Lower lobe of right lung (tissue), 2 donors: ENCODE results near the gene TRAPPC8. TPM values are rescaled to one million over a fixed set of nuclear protein-coding genes. Genes with fewer than 3 reads are reported as not detected.

Experiments used
- ATAC-seq, 2 donors: fragments of 200-7000 bp; cut with Tn5 transposase; one replicate each; pipeline ENCODE4 v1.9.1; 2020 to 2022; ENCODE audit warnings: mild to moderate bottlenecking in 2 of 2, moderate library complexity in 2 of 2
- DNase-seq: peaks from one replicate; pipeline ENCODE4 v3.0.0-alpha.2; 2020
- H3K27ac ChIP-seq: fragments of 200-600 bp; one replicate; pipeline ENCODE4 v1.8.0; 2022
- H3K27me3 ChIP-seq: fragments of 200-600 bp; one replicate; pipeline ENCODE4 v1.8.0; 2022; ENCODE audit warnings: low read depth
- H3K36me3 ChIP-seq: fragments of 200-600 bp; one replicate; pipeline ENCODE4 v1.8.0; 2022; ENCODE audit warnings: mild to moderate bottlenecking
- H3K4me1 ChIP-seq: fragments of 200-600 bp; one replicate; pipeline ENCODE4 v1.8.0; 2022
- H3K4me3 ChIP-seq: fragments of 200-600 bp; one replicate; pipeline ENCODE4 v1.8.0; 2022; ENCODE audit warnings: mild to moderate bottlenecking
- H3K9me3 ChIP-seq: fragments of 200-600 bp; one replicate; pipeline ENCODE4 v1.8.0; 2022
- intact Hi-C: fragments of 100-400 bp; cut with DNase I; formaldehyde crosslinking; loops from one replicate; pipeline ENCODE4 v1.11.0; 2022
- total RNA-seq: library from RNA; stranded (reverse); fragmentation: NEBNext Ultra II Directional; extraction: Animal tissue kit (Norgen Biotek cat#: 25700); gene quantifications from one replicate; pipeline ENCODE4 v1.2.1, GENCODE V29; 2021
- TF ChIP-seq, protein P1 (sequence below): fragments of 200-600 bp; IDR thresholded peaks from one replicate; pipeline ENCODE4 v1.8.0; 2022; ENCODE audit warnings: antibody characterized with exemption, mild to moderate bottlenecking
- donor health status: DM: no; HTN: yes; CAD: no; lungs with severe emphysema.

TRAPPC8 gene
- total RNA-seq, 1 donor from 2014 or later = 47.3 TPM

DNA sequence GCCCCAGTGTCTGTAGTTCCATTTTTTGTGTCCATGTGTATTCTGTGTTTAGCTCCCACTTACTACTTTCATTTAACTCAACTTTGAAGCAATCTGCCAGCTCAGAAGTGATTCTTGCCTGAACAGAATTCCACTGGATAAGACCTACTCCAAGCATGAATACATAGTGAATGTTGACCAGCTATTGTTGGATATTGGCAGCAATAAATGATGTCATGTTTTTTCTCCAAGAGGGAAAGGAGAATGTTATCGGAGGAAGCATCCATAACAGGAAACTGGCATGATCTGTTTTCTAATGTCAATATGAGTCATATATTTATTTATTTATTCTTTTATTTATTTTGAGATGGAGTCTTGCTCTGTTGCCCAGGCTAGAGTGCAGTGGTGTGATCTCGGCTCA is 36.8 kb upstream of the TRAPPC8 start:
- Histone ChIP-seq H3K4me1 (peaks cover 12% of the 10 kb centered on the region), H3K36me3 (no peaks in the 10 kb centered on the region), H3K4me3 (no peak overlapping the region), H3K27ac (no peak overlapping the region), H3K27me3 (no peaks in the 10 kb centered on the region), H3K9me3 (peaks cover 7% of the 10 kb centered on the region)
- TF ChIP-seq, protein P1, sequence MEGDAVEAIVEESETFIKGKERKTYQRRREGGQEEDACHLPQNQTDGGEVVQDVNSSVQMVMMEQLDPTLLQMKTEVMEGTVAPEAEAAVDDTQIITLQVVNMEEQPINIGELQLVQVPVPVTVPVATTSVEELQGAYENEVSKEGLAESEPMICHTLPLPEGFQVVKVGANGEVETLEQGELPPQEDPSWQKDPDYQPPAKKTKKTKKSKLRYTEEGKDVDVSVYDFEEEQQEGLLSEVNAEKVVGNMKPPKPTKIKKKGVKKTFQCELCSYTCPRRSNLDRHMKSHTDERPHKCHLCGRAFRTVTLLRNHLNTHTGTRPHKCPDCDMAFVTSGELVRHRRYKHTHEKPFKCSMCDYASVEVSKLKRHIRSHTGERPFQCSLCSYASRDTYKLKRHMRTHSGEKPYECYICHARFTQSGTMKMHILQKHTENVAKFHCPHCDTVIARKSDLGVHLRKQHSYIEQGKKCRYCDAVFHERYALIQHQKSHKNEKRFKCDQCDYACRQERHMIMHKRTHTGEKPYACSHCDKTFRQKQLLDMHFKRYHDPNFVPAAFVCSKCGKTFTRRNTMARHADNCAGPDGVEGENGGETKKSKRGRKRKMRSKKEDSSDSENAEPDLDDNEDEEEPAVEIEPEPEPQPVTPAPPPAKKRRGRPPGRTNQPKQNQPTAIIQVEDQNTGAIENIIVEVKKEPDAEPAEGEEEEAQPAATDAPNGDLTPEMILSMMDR = no peak
- intact Hi-C loops = no loop called here
- DNase-seq = no peak
- ATAC-seq = no peak

DNA sequence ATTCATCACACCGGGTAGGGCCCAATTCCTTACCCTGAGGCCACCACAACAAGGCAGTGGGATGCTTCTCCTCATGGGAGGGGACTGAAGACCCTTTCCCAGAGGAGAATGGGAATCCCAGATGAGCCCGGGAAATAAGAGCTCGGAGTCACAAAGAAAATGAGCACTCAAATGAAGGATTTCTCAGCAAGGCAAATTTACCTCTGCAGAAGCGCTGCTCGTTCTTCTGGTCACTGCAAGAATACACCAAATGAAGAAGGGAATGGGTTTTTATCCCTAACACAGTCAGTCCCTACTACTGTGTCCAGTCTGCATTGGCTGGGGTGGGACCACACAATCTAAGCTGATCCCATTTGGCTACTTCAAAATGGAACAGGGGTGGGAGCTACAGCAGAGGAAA is 35.7 kb upstream of the TRAPPC8 start:
- TF ChIP-seq, protein P1 = no peak
- no peak overlapping the region for H3K27ac ChIP-seq
- DNase-seq (no peak), ATAC-seq (no peak)
- H3K36me3 ChIP-seq = no peaks in the 10 kb centered on the region
- H3K27me3 ChIP-seq = no peaks in the 10 kb centered on the region
- intact Hi-C loops = no loop called here
- H3K4me3 ChIP-seq = no peak overlapping the region
- peaks cover 3% of the 10 kb centered on the region for H3K4me1 ChIP-seq
- H3K9me3 ChIP-seq = peaks cover 16% of the 10 kb centered on the region

DNA sequence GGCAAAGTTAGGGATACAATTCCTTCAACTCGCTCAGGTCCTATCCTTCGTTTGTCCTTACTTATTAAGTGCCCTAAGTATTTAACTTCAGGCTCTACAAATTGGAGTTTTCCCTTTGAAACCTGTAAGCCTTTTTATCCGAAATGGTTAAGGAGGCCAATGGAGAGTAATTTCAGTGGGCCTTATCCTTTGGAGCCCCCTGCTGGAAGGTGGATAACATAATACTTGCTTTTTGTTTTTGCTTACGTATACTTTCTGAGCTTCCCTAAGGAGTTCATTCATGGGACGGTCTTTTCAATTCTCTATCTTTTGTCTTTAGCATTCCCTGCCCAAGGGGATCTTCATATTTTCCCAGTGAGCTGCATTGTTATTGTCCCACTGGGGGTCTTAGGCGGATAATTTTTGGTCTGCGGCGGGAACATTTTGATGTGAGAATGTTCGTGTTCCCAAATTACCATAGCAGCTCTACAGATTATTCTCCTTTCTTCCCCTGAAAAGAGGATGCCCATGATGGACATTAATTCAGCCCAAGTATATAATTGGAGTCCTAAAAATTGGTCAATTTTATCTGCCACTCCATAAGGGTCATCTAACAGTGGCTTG is 34.4 kb upstream of the TRAPPC8 start:
- intact Hi-C loops = no loop called here
- TF ChIP-seq, protein P1 = peak; percentile 66
- Histone ChIP-seq H3K9me3 (peaks cover 27% of the 10 kb centered on the region), H3K36me3 (no peaks in the 10 kb centered on the region), H3K4me3 (no peak overlapping the region), H3K27me3 (no peaks in the 10 kb centered on the region), H3K27ac (no peak overlapping the region), H3K4me1 (no peaks in the 10 kb centered on the region)
- DNase-seq (no peak), ATAC-seq (peak; percentile 67 to 79)

DNA sequence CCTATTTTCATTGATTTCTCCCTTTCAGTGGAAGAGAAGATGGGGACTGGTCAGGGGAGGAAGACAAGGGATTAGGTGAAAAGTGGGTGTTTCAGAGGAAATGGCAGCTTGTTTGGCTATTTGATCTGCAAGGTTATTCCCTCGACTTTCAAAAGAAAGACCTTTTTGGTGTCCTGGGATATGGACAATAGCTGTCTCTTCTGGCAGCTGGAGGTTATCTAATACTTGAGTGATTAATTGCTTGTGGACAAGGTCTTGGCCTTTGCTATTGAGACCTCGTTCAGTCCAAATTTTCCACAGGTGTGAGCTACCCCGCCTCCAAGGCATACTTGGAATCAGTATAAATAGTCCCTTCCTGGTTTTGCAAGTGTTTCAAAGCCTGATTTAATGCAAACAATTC is 33.3 kb upstream of the TRAPPC8 start:
- Histone ChIP-seq H3K36me3 (no peaks in the 10 kb centered on the region), H3K4me1 (no peaks in the 10 kb centered on the region), H3K27me3 (no peaks in the 10 kb centered on the region), H3K27ac (no peak overlapping the region), H3K9me3 (peaks cover 27% of the 10 kb centered on the region), H3K4me3 (no peak overlapping the region)
- intact Hi-C loops = no loop called here
- ATAC-seq (no peak), DNase-seq (no peak)
- TF ChIP-seq, protein P1 = no peak

DNA sequence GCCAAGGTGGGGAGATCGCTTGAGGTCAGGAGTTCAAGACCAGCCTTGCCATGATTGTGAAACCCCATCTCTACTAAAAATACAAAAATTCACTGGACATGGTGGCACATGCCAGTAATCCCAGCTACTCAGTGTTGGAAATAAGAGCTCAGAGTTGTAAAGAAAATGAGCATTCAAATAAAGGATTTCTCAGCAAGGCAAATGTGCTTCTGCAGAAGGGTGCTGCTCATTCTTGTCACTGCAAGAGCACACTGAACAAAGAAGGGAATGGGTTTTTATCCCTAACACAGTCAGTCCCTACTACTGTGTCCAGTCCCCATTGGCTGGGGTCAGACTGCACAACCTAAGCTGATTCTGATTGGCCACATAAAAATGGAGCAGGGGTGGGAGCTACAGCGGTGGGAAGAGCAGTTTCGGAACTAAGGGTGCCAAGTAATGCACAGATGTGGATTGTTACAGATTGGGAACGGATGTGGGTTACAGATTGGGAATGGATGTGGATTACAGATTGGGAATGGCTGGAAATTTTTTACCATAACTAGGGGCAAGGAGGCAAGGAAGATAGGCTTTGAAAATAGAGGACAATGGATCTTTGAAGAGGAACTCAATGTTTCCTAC is 31.1 kb upstream of the TRAPPC8 start:
- H3K36me3 ChIP-seq = no peaks in the 10 kb centered on the region
- no peaks in the 10 kb centered on the region for H3K27me3 ChIP-seq
- ATAC-seq = no peak
- no peak for DNase-seq
- TF ChIP-seq, protein P1 = no peak
- intact Hi-C loops = no loop called here
- H3K9me3 ChIP-seq = peaks cover 27% of the 10 kb centered on the region
- H3K27ac ChIP-seq = no peak overlapping the region
- no peak overlapping the region for H3K4me3 ChIP-seq
- H3K4me1 ChIP-seq = no peaks in the 10 kb centered on the region
